ENCODE data around the gene ITPRIPL2. TPM values are rescaled to one million over a fixed set of nuclear protein-coding genes. Genes with fewer than 3 reads are reported as not detected.

Gene ITPRIPL2
- total RNA-seq, 1 donor from 2014 or later, result 15.3 TPM

- peak; percentile 82 for DNase-seq (ENCODE audit: missing footprints)
- peak; percentile 6 for ATAC-seq
- intact Hi-C loops (cut with DNase I), result loop anchor here (2.0 kb wide), 2 partner anchors 16 to 24 kb away; no protein-coding TSS in a partner anchor
Measured at GRCh38 chr16:19114359-19115147, 789 bp downstream of the ITPRIPL2 start.

DNA sequence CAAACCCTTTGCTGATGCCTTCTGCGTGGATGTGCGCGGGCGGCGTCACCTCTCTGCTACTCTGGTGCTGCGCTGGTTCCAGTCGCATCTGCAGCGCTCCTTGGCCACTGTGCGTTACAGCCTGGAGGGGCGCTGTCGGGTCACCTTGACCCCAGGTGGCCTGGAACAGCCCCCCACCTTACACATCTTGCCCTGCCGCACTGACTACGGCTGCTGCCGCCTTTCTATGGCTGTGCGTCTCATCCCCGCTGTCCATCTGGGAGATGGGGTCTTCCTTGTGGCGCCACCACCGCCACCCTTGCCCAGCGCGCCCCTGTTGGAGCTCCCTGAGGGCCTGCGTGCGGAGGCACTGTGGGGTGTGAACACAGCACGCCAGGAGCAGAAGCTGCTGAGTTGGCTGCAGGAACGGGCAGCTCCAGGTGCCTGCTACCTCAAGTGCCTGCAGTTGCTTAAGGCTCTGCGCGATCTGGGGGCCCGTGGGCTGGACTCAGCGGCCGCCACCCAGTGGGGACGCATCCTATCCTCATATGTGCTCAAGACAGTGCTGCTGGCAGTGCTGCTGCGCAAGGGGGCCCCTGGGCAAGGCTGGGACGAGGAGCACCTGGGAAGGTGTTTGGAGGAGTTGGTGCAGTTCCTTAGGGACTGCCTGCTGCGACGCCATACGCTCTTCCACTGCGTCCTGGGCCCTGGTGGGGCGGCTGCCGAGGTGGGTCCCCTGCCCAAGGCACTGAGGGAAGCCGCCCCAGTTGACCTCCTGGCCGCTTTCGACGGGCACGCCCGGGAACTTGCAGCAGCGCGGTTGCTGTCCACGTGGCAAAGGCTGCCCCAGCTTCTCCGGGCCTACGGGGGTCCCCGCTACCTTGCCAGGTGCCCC lies 1.6 kb downstream of the ITPRIPL2 start:
- ATAC-seq (peak; percentile 9), DNase-seq (ENCODE audit: missing footprints) (peak; percentile 77)
- intact Hi-C loops (cut with DNase I), result loop anchor here (2.0 kb wide), 2 partner anchors 15 to 23 kb away; no protein-coding TSS in a partner anchor

GRCh38 chr16:19116711-19117449 lies 3.1 kb downstream of the ITPRIPL2 start:
- DNase-seq (ENCODE audit: missing footprints) (no peak), ATAC-seq (no peak)
- intact Hi-C loops (cut with DNase I), result no loop called here

- ATAC-seq (peak; percentile 56), DNase-seq (ENCODE audit: missing footprints) (no peak)
- intact Hi-C loops (cut with DNase I), result no loop called here
Measured at GRCh38 chr16:19118938-19119431, 5.2 kb downstream of the ITPRIPL2 start.

- ATAC-seq, result peak; percentile 57
- no peak for DNase-seq (ENCODE audit: missing footprints)
- intact Hi-C loops (cut with DNase I), result no loop called here
Measured at GRCh38 chr16:19119564-19119963, 5.8 kb downstream of the ITPRIPL2 start.

DNA sequence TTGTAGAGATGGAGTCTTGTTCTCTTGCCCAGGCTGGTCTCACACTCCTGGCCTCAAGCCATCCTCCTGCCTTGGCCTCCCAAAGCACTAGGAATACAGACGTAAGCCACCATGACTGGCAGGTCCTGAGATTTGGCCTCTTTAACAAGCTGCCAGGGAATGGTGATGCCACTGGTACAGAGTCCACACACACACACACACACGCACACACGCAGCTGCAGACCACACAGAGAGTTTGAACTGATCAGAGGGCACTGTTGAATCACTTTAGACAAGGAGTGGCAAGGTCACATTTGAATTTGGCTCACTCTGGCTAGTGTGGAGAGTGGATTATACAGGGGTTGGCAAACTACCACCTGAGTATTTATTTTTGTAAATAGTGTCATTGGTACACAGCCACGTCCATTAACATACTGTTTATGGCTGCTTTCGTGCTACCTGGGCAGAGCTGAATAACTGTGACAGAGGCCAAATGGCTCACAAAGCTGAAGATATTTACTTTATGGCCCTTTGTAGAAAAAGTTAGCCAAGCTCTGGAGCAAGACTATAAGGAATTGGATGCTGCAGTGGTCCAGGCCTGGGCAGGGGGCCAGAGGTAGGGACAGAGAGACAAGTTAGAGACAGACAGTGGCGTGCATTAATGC lies 9.9 kb downstream of the ITPRIPL2 start:
- ATAC-seq, result no peak
- DNase-seq (ENCODE audit: missing footprints), result no peak
- intact Hi-C loops (cut with DNase I), result no loop called here

GRCh38 chr16:19126300-19126699 lies 12.5 kb downstream of the ITPRIPL2 start:
- intact Hi-C loops (cut with DNase I), result no loop called here
- no peak for ATAC-seq

DNA sequence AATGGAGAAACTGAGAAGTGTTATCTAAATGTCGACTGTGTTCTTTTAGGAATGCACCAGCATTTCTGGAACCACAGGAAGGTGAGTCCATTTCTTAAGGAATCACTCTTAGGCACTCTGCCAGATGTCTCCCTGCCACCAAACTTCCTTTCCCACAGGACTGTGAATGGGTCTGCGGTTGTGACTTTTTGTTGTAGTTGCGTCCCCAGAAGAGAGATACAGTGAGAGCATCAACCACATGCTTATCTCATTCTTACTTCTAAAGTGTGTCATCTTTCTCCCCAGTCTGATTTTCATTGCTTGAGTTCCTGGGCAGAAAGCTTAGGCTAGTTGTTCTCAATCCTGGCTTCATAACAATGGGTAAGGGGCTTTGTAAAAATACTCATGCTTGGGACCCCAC lies 13.4 kb downstream of the ITPRIPL2 start:
- no peak for DNase-seq (ENCODE audit: missing footprints)
- no peak for ATAC-seq

More at GRCh38 chr16:19126300-19126699, 12.5 kb downstream of the ITPRIPL2 start:
- no peak for DNase-seq (ENCODE audit: missing footprints)

GRCh38 chr16:19127674-19128131 lies 13.9 kb downstream of the ITPRIPL2 start:
- DNase-seq (ENCODE audit: missing footprints) (no peak), ATAC-seq (no peak)
- intact Hi-C loops (cut with DNase I), result no loop called here

More for the DNA sequence above, 13.4 kb downstream of the ITPRIPL2 start:
- intact Hi-C loops (cut with DNase I), result no loop called here

GRCh38 chr16:19128454-19129200 lies 14.9 kb downstream of the ITPRIPL2 start:
- ATAC-seq, result no peak
- intact Hi-C loops (cut with DNase I), result no loop called here
- DNase-seq (ENCODE audit: missing footprints), result no peak

DNA sequence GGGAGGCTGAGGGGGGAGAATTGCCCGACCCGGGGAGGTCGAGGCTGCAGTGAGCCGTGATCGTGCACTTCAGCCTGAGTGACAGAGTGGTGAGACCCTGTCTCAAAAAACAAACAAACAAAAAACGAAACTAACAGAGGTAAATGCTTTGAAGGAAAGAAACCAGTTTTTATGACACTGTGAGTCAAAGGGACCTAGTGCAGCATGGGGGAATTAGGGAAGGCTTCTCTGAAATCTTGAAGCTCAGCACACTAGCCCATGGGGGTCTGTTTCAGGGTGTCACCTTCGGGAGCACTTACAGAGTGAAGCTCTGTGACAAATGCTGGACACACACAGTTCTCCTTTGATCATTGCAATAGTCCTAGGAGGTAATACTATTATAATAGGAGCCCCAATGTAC lies 16.6 kb downstream of the ITPRIPL2 start:
- ATAC-seq (no peak), DNase-seq (ENCODE audit: missing footprints) (no peak)
- intact Hi-C loops (cut with DNase I), result loop anchor here (2.0 kb wide), 1 partner anchor 16 kb away; no protein-coding TSS in a partner anchor

DNA sequence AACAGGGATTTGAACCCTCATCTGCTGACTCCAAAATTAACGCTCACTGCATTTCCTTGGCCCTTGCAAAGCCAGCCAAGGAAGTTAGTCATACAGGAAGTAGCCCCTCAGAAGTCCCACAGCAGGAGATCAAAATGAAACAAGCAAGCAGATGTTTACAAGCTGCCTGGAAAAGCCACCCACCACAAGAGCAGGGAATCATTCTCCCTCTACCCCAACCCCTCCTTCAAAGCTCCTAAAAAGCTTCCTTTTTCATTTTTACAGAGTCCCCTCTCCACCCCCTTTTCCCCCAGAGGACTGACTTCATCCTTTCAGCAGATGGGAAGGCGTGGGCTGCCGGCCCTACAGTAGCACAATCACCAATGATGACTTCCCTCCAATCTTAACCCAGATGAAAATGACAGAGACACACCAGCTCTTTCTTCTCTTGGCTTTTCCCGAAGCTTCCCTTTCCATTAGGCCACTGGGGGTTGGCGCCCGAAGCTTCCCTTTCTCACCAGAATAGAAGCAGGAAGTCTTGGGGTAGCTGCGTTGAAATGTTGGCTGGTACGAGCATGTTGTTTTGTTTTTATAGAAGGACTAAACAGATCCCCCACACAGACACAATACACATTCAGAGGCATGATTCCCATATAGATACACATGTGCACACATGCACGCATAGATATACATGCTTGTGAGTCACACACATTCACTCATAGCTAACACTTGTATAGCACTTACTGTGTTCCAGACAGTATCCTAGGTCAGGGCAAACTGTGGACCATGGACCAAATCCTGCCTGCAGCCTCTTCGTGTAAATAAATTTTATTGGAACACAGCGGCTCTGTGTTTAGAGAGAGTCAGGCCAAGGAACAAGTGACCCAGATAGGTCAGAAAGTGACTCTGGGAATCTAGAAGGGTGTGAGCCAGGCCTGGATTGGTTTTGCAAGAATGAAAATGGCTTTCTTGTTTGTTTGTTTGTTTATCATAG lies 17.4 kb downstream of the ITPRIPL2 start:
- intact Hi-C loops (cut with DNase I), result loop anchor here (2.0 kb wide), 1 partner anchor 16 kb away; no protein-coding TSS in a partner anchor
- DNase-seq (ENCODE audit: missing footprints), result peak; percentile 82
- ATAC-seq, result peak; percentile 81

DNA sequence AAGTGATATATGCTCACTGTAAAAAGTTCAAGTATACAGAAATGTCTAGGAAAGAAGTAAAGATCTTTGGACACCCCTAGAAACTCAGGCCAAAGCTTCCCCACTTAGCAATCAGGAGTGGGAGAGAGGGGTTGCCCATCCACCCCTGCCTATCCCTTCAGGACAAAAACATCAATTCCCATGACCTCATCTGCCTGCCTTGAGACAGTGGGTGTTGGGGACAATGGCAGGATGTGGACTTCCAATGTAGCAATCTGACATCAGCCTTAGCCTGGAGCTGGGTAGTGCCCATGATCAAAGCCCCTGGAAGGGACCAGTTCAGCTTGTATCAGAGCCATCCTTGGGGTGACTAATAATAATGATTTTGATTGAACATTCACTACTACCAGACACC lies 18.1 kb downstream of the ITPRIPL2 start:
- ATAC-seq (no peak), DNase-seq (ENCODE audit: missing footprints) (no peak)
- intact Hi-C loops (cut with DNase I), result loop anchor here (2.0 kb wide), 1 partner anchor 17 kb away; no protein-coding TSS in a partner anchor

- intact Hi-C loops (cut with DNase I), result no loop called here
- no peak for DNase-seq (ENCODE audit: missing footprints)
- ATAC-seq, result no peak
Measured at GRCh38 chr16:19132255-19132654, 18.5 kb downstream of the ITPRIPL2 start.

- DNase-seq (ENCODE audit: missing footprints) (no peak), ATAC-seq (no peak)
- intact Hi-C loops (cut with DNase I), result no loop called here
Measured at GRCh38 chr16:19132898-19133297, 19.1 kb downstream of the ITPRIPL2 start.

- no peak for ATAC-seq
- DNase-seq (ENCODE audit: missing footprints), result no peak
- intact Hi-C loops (cut with DNase I), result no loop called here
Measured at GRCh38 chr16:19133600-19133999, 19.8 kb downstream of the ITPRIPL2 start.

Data from Right ventricle myocardium inferior (tissue), 1 donor.